Measurements from ENCODE around the gene THEMIS2.
"Not testable (repeated sequence)": the region's sequence is repeated elsewhere in the genome, so short reads cannot be mapped to it uniquely, and the experiment has no call there.

The THEMIS2 gene

DNA sequence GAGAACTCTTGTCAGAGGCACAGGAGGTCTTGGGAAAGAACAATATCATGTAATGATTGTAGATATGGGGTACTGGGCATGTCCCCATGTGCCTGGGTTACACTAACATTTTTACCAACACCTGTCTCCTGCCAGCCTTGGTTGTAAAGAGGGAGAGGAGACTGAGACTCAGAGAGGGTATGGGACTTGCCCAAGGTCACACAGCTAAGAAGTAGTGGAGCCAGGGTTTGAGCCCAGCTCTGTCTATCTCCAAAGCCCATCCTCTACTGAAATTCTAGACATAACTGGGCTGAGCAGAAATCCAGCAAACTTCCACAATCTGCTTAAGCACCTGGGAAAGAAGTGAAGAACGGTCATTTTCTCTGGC is 2.6 kb upstream of the THEMIS2 start:
- H4K20me1 ChIP-seq (ENCODE audit: insufficient read depth), result no peaks in the 10 kb centered on the region
- no peaks in the 10 kb centered on the region for H3K27me3 ChIP-seq (ENCODE audit: insufficient read depth, low read depth)
- peaks cover 19% of the 10 kb centered on the region for H3K4me1 ChIP-seq (ENCODE audit: low read depth, poor library complexity, severe bottlenecking)
- no peak overlapping the region for H3K9ac ChIP-seq
- peaks cover 17% of the 10 kb centered on the region; the same call in 1 of the 2 replicates for H3K79me2 ChIP-seq (ENCODE audit: insufficient read depth, low read depth)
- H3K4me2 ChIP-seq, result no peak overlapping the region
- H2AFZ ChIP-seq (ENCODE audit: low read depth), result no peak overlapping the region
- H3K27ac ChIP-seq, result no peak overlapping the region
- TF ChIP-seq, protein P1, sequence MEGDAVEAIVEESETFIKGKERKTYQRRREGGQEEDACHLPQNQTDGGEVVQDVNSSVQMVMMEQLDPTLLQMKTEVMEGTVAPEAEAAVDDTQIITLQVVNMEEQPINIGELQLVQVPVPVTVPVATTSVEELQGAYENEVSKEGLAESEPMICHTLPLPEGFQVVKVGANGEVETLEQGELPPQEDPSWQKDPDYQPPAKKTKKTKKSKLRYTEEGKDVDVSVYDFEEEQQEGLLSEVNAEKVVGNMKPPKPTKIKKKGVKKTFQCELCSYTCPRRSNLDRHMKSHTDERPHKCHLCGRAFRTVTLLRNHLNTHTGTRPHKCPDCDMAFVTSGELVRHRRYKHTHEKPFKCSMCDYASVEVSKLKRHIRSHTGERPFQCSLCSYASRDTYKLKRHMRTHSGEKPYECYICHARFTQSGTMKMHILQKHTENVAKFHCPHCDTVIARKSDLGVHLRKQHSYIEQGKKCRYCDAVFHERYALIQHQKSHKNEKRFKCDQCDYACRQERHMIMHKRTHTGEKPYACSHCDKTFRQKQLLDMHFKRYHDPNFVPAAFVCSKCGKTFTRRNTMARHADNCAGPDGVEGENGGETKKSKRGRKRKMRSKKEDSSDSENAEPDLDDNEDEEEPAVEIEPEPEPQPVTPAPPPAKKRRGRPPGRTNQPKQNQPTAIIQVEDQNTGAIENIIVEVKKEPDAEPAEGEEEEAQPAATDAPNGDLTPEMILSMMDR (conservative IDR thresholded peaks at IDR 0.05; ENCODE audit: low read depth, low read length), result no peak
- H3K36me3 ChIP-seq (ENCODE audit: insufficient read depth), result no peaks in the 10 kb centered on the region
- H3K4me3 ChIP-seq (IDR thresholded peaks at IDR 0.05; ENCODE audit: insufficient read depth, low read depth, low read length), result no peak overlapping the region

- H3K79me2 ChIP-seq (ENCODE audit: insufficient read depth, low read depth), result peaks cover 19% of the 10 kb centered on the region; the same call in 1 of the 2 replicates
- H4K20me1 ChIP-seq (ENCODE audit: insufficient read depth); H3K27ac ChIP-seq; H3K27me3 ChIP-seq (ENCODE audit: insufficient read depth, low read depth); H3K9ac ChIP-seq; H3K4me3 ChIP-seq (IDR thresholded peaks at IDR 0.05; ENCODE audit: insufficient read depth, low read depth, low read length); H3K36me3 ChIP-seq (ENCODE audit: insufficient read depth); H3K4me2 ChIP-seq; H2AFZ ChIP-seq (ENCODE audit: low read depth): not testable (repeated sequence)
- H3K4me1 ChIP-seq (ENCODE audit: low read depth, poor library complexity, severe bottlenecking), result peaks cover 33% of the 10 kb centered on the region
These were observed 1.3 kb upstream of the THEMIS2 start for GRCh38 chr1:27871076-27871475.

DNA sequence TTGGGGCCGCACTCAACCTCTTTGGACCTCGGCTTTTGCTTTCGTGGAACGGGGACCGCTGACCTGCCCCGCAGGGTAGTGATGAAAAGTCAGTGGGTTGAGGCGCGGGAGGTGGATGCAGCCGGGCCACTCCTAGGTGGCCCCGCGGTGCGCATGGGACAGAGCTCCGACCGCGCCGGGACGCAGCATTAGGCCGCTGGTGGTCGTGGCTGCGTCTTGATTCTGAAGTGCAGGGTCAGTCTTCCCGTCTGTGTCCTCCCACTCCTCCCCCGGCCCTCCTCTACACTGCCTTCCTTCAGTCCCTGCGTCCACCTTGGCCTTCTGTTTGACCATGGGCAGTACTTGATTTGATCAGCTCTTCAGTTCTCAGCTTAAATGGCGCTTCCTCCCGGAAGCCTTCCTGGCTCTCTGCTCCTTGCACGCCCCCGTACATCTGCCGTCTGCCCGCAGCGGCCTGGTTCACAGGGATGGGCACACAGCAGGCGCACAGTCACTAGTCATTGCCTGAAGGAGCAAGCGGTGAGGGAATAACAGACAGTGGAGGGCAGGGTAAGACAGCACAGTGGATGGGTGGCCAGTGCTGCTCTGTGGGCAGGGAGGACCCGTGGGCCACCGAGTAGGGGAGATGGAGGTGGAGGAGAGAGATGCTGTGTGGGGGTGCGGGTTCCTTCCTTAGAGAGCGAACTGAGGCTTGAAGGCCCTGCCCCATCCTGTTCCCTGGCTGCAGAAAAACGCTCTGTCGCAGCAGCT is 633 bp downstream of the THEMIS2 start:
- H3K27ac ChIP-seq, result peak overlapping the region; percentile 22

DNA sequence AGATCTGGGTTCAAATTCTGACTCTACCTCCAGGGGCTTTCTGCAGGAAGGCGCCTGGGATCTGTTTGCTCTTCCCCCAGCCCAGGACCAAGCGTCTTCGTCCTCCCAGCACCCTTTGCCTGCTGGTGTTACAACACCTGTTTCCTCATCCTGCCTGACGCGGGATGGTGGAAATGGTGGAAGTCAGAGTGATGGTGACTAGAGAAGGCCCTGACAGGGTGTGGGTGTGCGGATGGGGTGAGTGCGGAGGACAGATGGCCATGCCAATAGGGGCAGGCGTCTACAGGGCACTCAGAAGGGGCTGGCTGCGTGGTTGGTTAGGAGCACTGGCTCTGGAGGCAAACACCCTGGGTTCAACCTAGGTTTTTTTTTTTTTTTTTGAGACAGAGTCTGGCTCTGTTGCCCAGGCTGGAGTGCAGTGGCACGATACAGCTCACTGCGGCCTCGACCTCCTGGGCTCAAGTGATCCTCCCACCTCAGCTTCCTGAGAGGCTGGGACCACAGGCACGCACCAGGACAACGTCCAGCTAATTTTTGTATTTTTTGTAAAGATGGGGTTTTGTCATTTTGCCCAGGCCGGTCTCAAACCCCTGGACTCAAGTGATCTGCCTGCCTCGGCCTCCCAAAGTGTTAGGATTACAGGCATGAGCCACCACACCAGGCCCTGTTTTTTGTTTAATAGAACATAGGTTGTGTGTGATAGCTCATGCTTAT is 1.5 kb downstream of the THEMIS2 start:
- peak overlapping the region; percentile 67; the same call in 1 of the 2 replicates for H3K9ac ChIP-seq
- H3K4me3 ChIP-seq (IDR thresholded peaks at IDR 0.05; ENCODE audit: insufficient read depth, low read depth, low read length), result no peak overlapping the region
- peaks cover 60% of the 10 kb centered on the region for H3K4me1 ChIP-seq (ENCODE audit: low read depth, poor library complexity, severe bottlenecking)
- peak overlapping the region; percentile 56 for H3K4me2 ChIP-seq
- H2AFZ ChIP-seq (ENCODE audit: low read depth), result no peak overlapping the region
- no peaks in the 10 kb centered on the region for H3K27me3 ChIP-seq (ENCODE audit: insufficient read depth, low read depth)
- H4K20me1 ChIP-seq (ENCODE audit: insufficient read depth), result no peaks in the 10 kb centered on the region
- H3K27ac ChIP-seq, result peak overlapping the region; percentile 83; the same call in 1 of the 2 replicates
- peaks cover 27% of the 10 kb centered on the region; the same call in 1 of the 2 replicates for H3K79me2 ChIP-seq (ENCODE audit: insufficient read depth, low read depth)
- H3K36me3 ChIP-seq (ENCODE audit: insufficient read depth), result no peaks in the 10 kb centered on the region
- TF ChIP-seq, protein P1 (conservative IDR thresholded peaks at IDR 0.05; ENCODE audit: low read depth, low read length), result no peak

More for the DNA sequence above, 633 bp downstream of the THEMIS2 start:
- H4K20me1 ChIP-seq (ENCODE audit: insufficient read depth), result no peaks in the 10 kb centered on the region
- H3K27me3 ChIP-seq (ENCODE audit: insufficient read depth, low read depth), result no peaks in the 10 kb centered on the region
- peak overlapping the region; percentile 86 for H3K4me3 ChIP-seq (IDR thresholded peaks at IDR 0.05; ENCODE audit: insufficient read depth, low read depth, low read length)
- H3K36me3 ChIP-seq (ENCODE audit: insufficient read depth), result no peaks in the 10 kb centered on the region
- H3K79me2 ChIP-seq (ENCODE audit: insufficient read depth, low read depth), result peaks cover 27% of the 10 kb centered on the region; the same call in 1 of the 2 replicates
- peak overlapping the region; percentile 67 for H3K9ac ChIP-seq
- peak overlapping the region; percentile 66 for H2AFZ ChIP-seq (ENCODE audit: low read depth)
- H3K4me2 ChIP-seq, result peak overlapping the region; percentile 56
- TF ChIP-seq, protein P1 (conservative IDR thresholded peaks at IDR 0.05; ENCODE audit: low read depth, low read length), result no peak
- peaks cover 52% of the 10 kb centered on the region for H3K4me1 ChIP-seq (ENCODE audit: low read depth, poor library complexity, severe bottlenecking)

Measured in KMS-11 (cell line).